DMS153 (cell line): ENCODE measurements around the gene MTG1.
"Not testable (repeated sequence)": the region's sequence is repeated elsewhere in the genome, so short reads cannot be mapped to it uniquely, and the experiment has no call there.

Experiments
- DNase-seq: peaks from one replicate; lab custom pipeline; 2025; lab: John Stamatoyannopoulos, UW

MTG1 gene

GRCh38 chr10:133466683-133467275, 72.8 kb downstream of the MTG1 start:
- no peak for DNase-seq

GRCh38 chr10:133467286-133467911, 73.4 kb downstream of the MTG1 start:
- no peak for DNase-seq

- DNase-seq = not testable (repeated sequence)
Observed at GRCh38 chr10:133469205-133469604, 75.2 kb downstream of the MTG1 start.

- no peak for DNase-seq
Observed at GRCh38 chr10:133471300-133472109, 77.5 kb downstream of the MTG1 start.
